Stimulated activated CD8-positive, alpha-beta memory T cell treated with anti-CD3 and anti-CD28 coated beads, Interleukin-12 subunit alpha, Interleukin-12 subunit beta, amount 100 ng/mL, for 24 hours (primary cell): ENCODE measurements around the gene MOB3A.

Experiments
- DNase-seq: peaks from one replicate; pipeline ENCODE4 v3.0.0-alpha.2; 2020; ENCODE audit errors: extremely low read depth

The MOB3A gene

DNA sequence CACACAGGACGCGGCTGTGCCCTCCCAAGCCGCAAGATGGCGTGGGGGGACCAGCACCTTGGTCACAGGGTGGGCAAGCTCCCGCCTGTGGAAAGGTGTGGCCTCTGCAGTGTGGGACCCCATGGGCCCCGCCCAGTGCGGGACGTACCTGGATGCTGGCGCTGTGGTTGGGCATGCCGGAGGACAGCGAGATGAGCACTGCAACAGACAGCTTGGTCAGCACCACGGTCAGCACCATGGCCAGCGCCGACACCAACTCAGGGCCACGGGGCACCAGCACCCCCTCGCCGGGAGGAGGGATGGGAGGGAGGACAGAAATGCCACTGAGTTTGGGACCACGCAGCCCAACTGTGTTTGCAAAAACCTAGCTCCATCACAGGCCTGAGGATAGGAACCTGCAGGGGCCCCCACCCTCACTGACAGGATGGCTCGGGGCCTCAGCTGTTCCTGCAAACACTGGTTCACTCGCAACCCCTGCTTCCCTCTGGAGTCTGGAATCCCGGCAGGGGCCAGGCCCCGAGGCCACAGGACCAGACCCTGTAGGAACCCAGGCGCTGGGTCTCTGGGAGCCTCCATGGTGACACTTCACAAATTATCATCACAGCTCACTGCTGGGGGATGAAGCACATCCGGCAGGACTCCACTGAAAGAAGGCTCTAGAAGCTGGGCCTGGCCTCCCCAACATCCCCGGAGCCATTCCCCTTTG lies 27.7 kb upstream of the MOB3A start:
- DNase-seq, result no peak

DNA sequence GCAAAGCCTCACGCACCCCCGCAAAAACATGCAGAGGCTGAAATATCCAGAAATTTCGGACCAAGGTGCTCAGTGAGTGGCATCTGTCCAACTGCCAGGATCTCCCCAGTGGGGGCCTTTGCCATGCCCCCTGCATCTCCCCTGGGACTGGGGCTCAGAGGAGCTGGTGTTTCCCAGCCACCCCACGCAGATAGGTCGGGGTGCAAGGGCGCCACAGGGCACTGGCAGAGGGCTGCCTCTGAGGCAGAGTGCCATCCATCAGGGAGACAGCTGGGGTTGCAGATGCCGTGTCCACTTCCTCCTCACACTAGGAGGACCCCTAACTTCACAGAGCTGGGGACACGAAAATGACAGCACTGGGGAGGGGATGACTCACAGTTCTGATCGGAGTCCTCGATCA lies 26.9 kb upstream of the MOB3A start:
- DNase-seq, result no peak

DNA sequence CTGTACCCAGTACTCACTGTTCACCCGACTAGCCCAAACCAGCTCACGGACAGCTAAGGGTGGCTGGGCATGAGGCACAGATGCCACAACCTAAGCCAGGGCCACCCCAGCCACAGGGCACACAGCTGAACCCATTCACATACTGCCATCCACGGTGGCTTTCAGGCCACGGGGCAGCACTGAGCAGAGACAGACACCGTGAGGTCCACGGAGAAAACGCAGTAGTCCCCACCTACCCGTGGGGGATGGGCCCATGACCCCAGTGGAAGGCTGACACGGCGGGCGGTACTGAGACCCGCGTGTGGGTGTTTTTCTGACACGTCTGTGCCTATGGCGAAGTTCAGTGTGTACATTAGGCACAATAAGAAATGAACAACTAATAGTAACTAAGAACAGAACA lies 26.1 kb upstream of the MOB3A start:
- DNase-seq, result no peak

DNA sequence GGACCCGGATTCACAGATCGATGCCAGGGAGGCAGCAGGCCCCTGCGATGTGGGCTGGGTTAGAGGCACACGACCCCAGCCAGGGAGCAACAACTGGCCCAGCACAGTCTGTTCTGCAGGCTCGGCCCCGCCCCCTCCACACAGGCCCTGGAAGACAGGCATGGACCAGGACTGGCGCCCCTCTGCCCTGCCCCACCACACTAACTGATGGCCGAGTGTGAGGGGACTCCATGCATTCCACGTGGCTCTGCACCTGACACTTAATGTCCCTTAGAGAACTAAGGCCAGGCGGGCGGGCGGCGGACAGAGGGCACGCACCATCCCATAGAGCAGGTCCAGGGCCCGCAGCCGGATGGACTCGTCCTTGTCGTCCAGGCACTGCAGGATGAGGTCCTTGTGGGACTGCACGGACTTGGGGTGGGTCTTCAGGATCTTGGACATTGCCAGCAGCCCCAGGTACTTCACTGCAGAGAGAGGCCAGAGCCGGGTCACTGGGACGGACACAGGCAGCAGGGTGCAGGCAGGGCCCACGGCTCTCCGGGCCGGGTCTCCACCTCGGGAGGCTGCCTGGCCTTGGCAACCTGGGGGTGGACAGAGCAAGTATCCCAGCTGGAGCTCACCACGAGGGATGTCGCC lies 25.4 kb upstream of the MOB3A start:
- DNase-seq, result no peak

DNA sequence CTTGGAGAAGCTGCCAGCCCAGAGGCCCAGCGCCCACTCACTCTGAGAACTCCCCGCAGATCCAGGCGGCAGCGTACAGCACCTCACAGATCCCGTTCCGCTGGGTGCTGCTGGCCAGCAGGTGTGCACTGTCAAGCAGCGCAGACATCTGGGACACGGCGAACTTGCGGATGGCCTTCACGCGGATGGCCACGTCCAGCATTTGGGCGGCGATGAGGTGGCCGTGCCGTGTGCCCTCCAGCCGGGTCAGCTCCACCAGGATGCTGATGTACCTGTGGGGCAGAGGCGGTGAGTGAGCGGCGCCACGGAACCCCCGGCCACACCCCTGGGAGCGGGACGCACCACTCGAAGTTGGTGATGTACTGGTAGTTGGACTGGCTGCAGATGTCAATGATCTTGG lies 24.7 kb upstream of the MOB3A start:
- DNase-seq, result no peak

DNA sequence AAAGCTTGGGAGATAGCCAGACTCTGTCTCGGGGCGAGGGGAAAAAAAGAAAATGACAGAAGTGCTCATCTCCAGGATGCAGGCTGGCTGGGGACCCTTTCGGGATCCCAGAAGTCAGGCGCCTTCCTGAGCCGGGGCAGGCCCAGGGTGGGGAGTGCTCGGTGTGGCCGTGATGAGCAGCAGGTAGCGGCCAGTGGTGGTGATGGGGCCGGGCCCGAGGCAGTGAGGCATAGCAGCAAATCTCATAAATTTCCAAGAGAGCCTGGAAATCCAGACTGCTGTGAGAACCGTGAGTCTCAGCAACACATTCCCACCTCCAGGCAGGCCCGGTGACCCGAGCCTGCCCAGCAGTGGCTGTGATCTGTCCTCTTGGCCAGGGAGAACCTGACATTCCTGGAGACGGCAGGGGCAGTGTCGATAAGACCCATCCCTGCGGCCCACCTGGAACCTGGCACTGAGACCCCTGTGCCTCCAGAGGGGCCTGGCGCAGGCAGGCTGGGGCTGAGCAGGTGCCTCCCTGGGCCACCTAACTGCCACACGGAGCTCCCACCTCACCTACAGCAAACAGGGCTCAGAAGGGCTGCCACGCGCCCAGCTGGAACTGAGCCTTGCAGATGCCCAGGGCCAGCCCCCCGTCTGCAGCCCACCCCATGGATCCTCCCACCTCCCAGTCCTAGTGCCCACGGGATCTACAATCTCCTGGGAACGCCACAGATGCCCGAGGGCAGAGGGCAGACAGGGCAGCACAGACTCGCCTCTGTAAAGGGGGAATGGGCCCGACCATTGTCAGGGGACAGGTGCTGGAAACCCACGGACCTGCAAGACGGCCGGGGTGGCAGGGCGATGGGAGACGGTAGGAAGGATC lies 24.0 kb upstream of the MOB3A start:
- DNase-seq, result no peak

DNA sequence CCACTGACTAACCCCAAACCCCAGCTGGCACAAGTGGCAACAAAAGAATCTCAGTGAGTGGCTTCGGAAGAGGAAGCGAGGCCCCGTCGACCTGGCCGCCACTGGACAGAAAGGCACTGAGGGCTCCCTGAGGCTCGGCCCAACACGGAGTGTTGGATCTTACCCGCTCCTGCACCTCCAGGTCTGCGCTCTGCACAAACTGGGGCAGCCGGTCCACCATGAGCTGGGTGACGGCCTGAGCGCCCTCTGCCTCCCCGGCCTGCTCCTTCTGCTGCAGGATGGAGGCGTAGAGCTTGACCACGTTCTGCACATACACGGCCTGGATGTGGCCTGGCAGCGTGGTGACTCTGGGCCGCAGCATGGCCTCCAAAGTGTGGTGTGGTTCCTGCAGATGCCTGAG lies 22.3 kb upstream of the MOB3A start:
- no peak for DNase-seq

DNA sequence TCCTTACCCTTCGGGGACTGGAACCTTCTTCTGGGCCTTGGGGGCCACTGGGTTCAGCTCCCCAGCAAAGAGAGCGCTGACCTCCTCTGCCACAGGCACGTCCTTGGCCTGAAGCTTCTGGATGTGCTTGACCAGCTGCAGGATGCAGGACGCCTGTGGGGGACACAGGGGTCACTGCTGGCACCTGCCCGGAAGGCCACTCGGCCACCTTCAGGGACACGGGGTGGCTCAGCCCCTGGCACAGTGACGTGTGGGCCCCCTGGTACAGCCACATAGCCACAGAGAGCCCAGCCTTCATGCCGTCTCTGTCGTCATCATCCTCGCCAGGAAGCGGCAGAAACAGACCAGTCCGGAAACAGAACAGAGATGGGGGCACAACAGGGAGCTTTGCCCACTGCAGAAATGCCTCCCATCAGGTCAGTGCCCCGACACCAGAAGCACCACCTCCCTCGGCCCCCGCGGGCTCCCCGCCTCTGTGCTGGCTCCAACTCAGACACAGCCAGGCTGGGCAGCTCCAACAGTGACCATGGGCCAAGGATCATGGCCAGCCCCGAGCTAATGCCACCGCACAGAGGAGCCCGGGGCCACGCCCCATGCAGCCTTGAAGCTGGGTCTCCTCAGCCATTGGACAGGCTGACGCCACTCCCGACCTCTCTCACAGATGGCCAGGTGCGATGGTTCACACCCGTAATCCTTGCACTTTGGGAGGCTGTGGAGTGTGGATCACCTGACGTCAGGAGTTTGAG lies 21.3 kb upstream of the MOB3A start:
- no peak for DNase-seq

DNA sequence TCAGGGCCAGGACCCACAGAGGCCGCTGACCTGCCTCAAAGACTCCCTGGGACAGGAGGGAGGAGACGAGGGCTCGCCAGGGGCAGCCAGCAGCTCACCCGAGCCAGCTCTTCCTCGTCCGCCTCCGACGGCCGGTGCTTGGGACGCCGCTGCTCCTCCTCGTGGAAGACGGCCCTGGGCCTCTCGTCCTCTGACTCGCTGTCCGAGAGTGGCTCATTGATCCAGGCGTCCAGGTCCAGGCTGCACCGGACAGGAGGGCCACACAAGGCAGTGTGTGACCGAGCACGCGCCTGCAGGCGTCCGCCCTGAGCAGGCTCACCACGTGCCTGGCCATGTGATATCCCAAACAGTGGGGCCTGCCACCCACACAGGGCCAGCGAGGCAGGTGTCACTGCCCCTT lies 20.4 kb upstream of the MOB3A start:
- no peak for DNase-seq

DNA sequence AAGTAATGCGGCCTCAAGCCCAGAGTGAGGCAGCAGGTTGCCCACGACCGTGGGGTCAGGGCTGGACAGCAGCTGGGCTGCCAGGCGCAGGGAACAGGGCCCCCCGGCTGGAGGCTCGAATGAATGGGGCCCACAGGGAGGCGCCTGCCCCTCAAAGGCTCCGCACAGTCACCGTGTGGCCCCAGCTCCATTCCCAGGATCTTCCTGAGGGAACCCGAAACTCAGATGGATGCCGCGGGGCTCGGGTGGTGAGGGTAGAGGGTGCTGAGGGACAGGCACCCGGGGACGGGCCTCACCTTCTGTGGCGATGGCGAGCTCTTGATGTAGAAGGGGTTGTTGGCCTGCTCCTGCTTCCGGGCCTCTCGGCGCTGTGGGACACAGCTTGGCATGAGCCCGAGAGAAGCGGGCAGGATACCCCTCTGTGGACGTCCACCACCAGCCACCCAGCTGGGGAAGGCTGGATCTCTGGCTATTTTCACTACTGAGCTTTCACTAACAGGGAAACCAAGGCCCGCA lies 19.8 kb upstream of the MOB3A start:
- no peak for DNase-seq

DNA sequence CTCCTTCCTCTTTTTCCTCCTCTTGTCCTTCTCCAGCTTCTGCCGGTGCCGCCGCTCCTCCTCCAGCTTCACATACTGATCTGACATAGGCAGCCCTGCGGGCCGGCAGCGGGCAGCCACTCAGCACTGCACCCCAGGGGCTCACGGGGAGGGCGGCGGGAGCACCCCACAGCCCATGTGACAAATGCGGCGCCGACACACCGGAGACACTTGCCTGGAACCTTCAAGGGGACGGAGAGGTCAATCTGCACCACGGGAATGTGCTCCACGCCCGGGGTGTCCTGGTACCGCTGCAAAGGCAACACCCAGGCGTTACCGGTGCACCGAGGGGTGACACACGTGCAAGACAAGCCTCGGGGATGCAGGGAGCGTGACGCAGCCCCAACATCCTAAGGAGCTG lies 19.2 kb upstream of the MOB3A start:
- DNase-seq, result no peak

DNA sequence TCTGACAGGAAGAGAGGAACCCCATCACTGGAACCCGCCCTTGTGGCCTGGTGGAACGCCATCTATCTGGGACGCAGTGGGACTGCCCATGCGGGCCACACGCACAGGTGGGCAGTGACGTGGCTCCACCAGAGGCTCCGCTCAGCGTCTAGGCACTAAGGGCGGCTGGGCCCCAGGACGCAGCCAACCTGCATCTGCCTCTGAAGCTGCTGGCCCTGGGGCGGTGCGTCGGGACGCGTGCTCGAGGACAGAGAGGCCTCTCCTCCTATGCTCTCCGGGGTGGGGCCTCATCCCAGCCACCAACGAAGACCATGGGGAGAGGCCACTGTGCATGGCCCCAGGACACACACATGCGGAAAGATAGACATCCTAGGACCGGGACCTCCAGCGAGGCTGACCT lies 18.7 kb upstream of the MOB3A start:
- DNase-seq, result no peak

DNA sequence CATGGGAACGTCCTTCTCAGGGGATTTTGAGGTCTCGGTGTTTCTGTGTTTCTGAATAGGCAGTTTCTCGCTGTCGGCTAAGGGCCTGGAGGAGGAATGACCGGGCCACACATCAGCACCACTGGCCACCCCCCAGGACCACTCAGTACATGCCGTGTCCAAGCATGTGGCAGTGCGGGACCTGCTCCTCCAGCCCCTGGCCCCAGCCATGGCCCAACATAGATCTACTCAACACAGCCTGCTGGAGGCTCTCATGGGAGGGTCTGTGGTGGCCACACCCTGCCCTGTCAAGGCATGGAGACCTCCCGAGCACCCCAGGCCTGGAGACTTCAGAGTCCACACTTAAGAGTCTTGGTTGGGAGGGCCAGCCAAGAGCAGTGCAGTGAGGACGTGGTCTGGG lies 18.1 kb upstream of the MOB3A start:
- DNase-seq, result no peak

DNA sequence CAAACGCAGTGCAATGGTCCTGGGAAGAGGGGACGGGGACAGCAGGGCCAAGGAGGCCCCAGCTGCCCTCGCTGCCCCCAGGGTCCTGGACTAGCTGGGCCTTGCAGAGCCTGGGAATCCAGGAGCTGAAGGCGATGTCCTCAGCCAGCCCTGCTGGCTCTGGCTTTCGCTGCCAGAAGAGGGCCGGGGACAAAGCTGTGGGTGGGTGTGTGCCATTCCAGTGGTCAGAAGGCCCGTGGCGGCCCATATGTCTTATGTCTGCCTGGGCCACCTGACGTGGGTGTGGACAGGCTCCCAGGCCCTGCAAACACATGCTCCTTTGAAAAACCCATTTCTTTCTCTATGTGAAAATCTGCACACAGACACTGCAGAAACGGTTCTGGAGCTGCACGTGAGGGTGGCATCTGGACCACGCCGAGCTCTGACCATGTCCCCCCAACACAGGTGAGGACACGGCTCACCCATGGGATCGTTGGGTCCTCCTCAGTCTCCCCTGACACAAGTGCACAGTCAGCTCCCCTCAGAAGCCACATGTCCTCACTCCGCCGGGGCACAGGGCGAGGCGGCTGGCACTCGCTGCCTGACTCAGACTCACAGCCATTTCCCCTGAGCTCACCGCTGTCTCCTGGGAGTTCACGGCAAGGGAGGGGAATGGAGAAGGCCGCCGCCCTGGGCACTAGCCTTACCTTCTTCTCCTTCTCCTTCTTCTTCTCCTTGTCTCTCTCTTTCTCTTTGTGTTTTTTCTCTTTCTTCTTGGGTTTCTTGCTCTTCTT lies 17.5 kb upstream of the MOB3A start:
- no peak for DNase-seq

DNA sequence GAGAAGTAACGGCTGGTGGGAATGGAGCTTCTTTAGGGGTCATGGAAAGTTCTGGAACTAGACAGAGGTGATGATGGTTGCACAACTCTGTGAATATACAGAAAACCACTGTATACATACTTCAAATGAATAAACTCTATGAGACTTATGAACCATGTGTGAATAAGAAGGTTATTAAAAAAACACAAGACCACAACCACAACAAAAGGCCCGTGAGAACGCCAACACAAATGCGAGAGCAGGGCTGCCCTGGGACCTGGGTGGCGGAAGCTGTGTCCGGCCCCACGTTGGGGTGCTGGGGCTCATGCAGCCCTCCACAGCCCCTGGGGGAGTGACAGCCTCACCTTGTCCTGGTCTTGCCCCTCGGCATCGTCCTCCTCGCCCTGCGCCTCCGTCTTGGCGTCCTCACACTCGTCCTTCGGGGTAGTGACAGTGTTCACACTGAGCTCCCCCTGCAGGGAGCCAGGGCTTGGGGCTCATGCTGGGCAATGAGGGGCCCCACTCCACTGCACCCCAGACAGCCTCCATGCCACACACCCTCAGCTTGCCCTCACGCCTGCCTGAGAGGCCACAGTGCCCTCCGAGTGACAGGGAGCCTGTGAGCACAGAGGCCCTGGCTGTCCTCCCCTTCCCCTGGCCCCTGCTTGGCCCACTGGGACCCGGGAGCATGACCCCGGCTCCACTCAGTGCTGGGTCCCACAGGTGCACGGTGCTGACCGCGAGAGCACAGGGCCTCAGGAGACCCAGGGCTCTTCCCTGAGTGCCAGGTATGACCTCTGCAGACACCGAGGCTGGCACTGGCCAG lies 16.6 kb upstream of the MOB3A start:
- DNase-seq, result no peak

DNA sequence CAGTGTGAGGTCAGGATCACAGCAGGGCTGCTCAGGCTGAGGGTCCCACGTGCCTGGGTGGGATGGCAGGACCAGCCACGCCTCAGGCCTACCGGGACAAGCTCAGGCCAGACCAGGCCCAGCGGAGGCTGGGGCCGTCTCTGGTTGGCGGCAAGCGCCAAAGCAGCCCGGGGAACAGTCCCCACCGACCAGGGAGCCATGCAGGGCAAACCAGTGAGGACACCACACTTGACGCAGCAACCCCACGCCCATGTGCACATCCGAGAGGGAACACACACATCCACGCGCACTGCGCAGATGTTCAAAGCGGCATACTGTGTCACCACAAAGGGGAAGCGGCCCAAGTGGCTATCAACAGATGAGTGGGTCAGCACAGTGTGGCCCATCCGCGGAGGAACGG lies 15.8 kb upstream of the MOB3A start:
- DNase-seq, result no peak

DNA sequence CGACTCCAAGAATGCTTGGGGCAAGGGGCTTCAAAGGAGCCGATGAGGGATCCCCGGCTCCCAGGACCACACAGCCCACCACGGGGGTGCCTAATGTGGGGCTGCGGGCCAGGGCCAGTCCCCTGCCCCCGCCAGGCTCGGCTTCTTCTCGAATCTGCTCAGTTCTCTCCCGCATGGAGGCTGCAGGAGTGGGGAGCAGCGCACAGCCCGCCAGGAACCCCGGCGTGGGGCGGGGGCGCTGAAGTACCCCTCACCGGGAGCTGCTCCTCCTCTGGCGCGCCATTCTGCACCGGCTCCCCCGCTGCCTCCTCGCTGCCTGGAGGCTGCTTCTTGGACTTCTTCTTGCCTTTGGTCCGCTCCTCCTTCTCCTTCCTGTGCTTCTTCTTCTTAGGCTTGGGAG lies 15.3 kb upstream of the MOB3A start:
- no peak for DNase-seq

DNA sequence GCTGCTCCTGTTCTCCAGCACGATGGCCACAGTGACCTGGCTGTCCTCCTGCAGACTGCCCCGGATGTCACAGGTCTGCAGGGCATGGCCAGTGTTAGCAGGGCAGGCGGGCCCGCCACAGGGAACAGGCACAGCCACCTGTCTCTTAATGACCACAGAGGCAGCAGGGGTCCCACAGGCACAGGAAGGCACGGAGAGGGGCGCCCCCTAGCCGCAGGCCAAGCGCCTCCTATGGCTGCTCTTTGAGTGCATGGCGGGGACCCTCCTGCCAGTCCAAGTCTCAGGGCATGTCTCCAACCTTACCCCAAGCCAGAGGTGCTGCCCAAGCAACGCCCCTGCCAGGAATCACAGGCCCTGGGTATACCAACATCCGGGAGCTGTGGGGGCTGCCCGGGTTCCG lies 14.7 kb upstream of the MOB3A start:
- no peak for DNase-seq

DNA sequence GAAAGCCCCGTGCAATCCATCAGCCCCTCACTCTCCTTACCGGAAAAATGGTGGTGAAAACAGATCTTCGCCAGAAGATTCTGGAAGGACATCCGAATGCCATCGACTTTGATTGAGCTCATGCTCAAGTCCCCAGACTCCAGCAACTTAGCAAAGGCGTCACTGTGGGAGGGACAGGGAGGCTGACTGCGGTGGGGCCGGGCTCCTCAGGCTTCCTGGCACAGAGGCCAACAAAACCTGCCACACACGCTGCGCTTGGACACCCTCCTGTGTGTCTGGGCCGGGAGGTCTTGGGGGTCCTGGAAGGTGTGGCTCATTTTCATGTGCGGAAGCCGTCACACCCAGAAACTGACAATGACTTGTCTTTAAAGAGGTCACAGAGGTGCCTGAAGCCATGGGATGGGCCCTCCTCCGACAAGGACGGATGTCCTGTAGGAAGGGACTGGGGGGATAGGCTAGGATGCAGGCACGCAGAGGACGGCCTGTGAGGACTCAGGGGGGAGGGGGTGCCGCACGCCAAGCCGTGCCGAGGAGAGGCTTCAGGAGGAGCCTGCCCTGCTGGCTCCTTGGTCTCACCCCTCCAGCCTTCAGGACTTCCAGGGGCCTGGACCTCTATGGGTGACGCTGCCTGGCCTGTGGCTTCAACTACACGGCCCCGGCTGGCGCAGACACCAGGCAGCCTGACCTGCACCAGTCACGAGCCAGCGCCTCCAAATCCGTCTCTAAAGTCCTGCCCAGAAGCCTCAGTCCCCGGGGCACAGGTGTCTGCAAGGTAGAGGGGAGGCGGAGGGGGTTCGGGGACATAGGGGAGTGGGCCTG lies 13.1 kb upstream of the MOB3A start:
- no peak for DNase-seq
